SKM-1 treated with dmso at 0.1 percent for 144 hours (cell line): ENCODE data around the gene SMIM13.

Experiments used
- DNase-seq: peaks from one replicate; lab custom pipeline; 2025; ENCODE audit not compliant: unreplicated experiment; lab: John Stamatoyannopoulos, UW

Gene SMIM13

DNA sequence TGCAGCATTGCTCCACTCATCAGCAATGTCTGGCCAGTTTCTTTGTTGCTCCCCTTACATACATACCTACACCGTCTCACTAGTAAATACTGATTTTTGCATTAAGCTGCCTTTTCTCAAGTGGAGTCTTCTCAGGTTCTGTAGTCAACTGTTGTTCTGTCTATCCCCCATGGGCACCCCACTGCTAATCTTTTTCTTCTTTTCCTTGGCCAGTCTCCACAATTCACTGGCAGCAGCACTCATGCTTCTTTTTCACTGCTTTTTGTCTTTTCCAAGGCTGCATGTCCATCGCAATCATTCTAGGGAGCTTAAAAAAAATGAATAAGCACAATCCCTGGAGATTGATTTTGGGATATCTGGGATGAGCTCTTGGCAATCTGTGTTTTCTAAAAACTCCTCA is 28.2 kb downstream of the SMIM13 start:
- DNase-seq, result no peak

DNA sequence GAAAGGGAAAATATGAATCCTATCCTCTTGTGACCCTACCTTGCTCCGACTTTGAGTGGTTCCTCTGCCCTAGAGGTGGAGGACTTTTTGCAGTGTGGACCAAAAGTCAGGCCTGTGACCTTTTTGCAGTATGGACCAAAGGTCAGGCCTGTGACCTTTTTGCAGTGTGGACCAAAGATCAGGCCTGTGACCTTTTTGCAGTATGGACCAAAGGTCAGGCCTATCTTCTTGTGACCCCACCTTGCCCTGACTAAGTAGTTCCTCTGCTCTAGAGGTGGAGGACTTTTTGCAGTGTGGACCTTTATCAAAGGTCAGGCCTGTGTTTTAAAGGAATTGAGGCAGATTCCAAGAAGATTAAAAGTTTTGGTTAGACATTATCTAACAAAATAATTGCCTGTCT is 28.7 kb downstream of the SMIM13 start:
- DNase-seq, result no peak

DNA sequence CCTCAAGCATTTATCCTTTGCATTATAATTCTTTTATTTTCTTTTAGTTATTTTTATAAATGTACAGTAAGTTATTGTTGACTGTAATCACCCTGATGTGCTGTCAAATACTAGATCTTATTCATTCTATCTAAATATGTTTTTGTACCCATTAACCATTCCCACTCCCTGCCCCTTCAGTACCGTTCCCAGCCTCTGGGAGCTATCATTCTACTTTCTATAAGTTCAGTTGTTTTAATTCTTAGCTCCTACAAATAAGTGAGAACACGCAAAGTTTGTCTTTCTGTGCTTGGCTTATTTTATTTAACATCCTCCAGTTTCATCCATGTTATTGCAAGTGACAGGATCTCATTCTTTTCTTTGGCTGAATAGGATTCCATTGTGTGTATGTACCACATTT is 30.3 kb downstream of the SMIM13 start:
- DNase-seq, result no peak

DNA sequence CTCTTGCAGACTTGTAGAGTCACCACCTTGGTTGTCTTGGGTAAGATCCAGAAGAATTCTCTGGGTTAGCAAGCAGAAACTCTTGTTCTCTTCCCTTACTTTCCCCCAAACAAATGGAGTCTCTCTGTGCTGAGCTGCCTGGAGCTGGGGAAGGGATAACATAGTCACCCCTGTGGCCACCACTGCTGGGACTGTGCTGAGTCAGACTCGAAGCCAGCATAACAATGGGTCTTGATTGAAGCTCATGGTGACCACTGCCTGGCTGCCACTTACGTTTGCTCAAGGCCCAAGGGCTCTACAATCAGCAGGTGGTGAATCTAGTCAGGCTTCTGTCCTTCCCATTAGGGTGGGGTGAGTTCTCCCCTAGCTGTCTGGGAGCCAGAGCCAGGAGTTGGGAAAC is 33.2 kb downstream of the SMIM13 start:
- no peak for DNase-seq

DNA sequence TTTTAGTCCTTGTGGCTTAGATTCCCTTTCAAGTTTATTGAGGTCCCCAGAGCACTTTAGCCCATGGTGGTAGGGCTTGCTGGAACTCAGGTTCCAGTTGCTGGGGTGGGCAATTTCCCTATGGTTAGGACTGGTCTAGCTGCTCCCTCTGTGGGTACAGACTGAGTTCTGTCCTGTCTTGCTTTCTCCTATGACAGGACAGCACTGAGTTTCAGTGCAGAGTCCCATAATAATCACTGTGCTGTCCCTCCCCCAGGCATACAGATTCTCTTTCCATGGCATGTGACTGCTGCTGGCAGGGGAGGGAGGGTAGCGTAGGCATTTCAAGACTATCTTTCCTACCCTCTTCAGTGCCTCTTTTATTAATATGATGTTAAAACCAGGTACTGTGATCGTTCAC is 35.0 kb downstream of the SMIM13 start:
- no peak for DNase-seq

DNA sequence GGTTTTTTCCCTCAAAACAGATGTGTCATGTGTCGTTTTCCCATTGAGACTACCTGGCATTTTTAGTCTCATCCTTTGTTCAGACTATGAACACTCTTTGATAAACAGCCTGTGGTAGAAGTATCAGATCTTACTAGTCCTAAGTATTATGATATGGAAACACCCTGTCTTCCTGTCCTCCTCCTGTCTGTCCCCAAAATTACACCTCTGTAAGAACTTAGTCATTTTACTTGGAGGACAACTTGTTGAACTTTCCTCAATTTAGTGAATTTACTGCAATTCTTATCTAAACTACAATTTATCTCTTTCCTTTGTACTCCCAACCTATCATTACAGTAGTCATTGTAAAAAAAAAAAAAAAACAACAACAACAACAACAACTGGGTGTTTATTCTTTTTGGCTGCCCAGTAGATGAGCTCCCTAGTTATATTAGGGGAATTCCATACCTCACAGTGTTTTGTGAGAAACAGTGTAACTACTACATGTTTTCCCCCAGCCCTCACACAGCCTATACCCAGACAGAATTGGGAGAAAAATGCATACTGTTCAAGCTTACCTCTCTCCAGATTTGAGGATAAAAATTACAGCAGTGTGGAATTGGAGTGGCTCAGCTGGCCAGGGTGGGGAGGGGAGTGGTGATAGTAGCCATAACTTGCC is 36.4 kb downstream of the SMIM13 start:
- no peak for DNase-seq

DNA sequence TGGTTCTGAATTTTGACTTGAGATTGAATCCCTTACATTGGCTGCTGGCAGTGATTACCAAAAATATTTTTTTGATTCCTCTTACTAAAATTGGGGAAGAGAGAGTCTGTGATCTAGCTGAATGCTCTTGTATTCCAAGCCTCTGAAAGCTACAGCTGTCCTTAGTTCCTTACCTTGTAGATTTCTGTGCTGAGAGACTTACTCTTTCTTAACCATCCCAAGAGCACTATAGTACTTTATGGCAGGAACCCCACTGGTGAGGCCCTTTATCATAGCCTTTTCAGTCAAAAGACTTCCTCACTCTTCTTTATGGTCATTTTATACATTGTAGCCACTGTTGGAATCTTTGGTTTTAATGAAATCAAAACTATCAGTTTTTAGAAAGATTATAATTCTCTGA is 37.0 kb downstream of the SMIM13 start:
- DNase-seq, result no peak

DNA sequence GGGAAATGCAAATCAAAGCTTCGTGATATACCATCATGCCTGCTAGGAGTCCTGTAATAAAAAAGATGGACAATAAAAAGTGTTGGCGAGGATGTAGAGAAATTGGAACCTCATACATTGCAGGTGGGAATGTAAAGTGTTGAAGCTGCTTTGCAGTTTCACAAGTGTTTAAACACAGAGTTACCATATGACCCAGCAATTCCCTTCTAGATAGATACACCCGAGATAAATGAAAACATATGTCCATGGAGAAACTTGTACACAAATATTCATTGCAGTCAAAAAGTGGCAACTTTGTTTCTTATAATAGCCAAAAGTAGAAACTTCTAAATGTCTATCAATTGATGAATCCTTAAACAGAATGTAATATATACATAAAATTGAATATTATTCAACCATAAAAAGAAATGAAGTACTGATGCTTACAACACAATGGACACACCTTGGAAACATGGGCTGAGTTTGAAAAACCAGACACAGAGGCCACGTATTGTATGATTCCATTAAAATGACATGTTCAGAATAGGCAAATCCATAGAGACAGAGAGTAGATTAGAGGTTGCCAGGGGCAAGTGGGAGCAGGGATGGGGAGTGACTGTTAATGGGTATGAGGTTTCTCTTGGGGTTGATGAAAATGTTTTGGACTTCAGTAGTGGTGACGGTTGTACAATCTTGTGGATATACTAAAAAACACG is 38.7 kb downstream of the SMIM13 start:
- no peak for DNase-seq

DNA sequence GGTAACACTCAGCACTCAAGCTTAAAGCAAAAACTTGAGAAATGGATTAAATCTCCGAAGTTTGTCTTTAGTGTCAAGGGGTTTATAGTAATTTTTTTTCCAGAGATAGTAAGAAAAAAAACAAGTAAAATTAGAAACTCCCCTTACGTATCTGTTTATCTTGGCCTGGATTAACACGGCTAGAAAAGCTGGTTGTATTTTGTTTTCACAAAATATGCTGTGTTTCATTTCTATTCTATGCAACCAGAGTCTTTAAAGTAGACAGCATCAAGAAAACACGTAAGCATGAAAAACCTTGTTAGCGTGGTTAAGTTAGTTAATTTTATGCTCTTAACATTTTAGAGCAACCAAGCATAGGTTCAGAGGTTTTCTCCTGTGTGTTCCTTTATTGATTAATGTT is 39.6 kb downstream of the SMIM13 start:
- no peak for DNase-seq

DNA sequence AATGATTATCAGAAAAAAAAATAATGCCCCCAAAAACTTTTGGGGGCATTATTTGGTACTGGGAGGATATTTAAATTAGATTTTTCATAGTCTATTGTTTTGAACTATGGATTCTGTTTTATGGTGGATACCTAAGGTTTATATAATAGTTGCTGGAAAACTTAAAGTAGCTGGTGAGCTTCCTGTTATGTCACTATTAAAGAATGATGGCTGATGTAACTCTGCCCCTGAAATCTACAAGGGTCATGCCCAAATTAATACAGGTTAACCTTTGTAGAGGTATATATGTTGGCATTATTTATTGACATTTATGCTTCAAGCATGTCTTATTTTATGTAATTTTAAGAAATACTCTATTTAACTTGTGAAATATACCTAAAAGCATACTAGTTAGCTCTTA is 43.2 kb downstream of the SMIM13 start:
- no peak for DNase-seq

DNA sequence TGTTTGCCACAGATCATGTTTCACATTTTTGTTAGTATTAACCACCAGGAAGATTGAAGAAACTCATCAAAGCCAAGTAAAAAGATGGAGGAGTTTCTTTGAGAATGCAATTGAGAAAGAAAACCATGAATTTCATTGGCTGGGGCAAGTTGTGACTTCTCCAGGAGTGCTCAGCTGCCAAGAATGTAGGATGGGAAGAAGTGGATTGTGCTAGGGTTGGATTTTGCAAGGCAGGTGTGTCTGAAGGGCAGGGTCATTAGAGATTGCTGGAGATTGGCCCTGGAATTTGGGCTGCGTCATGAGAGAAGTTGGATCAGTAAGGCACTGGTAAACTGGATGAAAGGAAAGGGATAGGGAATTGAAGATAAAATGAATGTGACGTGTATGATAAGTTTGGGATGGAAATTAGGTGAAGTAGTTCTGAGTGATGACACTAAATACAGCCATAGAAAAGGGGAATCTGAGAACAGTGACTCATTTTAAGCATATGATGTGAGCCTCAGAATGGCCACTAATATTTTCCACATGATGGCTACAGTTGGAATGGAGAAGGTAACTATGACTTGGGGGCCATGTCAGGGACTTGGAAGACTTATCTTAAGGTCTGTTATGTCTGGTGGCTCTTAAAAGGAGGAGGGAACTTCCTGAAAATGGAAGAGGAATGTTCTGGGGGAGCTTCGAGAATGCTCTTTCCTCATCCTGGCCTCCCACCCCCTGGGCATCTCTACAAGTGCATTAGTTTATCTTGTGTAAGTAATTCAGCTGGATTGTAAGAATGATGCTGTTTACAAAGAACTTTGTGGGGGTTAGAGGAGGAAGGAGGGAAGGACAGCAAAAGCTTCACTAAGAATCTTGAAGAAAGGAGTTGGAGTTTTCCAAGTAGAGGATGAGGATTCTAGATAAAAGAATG is 45.7 kb downstream of the SMIM13 start:
- DNase-seq, result no peak

DNA sequence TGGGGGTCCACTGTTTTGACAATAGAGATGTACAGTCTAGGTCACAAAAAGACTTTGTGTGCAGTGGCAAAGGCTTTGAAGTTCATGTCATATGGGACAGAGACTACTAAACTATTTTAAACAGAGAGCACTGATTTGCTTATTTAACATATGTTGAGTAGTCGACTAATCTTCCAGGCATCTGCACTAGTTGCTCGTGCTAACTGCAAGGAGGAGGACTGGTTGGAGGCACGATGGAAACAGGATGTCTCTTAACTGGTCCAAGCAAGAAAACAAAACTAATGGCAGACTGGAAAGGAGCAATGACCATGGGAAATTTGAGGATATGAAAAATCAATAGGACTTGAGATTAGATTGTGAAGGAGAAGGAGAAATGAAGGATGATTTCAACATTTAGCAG is 46.4 kb downstream of the SMIM13 start:
- no peak for DNase-seq

DNA sequence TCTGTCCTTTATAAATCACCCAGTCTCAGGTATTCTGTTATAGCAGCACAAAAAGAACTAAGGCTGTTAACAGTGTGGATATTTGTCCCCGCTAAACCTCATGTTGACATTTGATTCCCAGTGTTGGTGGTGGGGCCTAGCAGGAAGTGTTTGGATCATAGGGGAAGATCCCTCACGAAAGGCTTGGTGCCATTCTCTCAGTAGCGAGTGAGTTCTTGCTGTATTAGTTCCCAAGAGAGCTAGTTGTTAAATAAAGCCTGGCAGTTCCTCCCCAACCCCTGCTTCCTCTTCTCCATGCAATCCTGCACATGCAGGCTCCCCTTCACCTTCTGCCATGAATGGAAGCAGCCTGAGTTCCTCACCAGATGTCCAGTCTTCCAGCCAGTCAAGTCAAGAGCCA is 47.7 kb downstream of the SMIM13 start:
- DNase-seq, result peak; percentile 12

DNA sequence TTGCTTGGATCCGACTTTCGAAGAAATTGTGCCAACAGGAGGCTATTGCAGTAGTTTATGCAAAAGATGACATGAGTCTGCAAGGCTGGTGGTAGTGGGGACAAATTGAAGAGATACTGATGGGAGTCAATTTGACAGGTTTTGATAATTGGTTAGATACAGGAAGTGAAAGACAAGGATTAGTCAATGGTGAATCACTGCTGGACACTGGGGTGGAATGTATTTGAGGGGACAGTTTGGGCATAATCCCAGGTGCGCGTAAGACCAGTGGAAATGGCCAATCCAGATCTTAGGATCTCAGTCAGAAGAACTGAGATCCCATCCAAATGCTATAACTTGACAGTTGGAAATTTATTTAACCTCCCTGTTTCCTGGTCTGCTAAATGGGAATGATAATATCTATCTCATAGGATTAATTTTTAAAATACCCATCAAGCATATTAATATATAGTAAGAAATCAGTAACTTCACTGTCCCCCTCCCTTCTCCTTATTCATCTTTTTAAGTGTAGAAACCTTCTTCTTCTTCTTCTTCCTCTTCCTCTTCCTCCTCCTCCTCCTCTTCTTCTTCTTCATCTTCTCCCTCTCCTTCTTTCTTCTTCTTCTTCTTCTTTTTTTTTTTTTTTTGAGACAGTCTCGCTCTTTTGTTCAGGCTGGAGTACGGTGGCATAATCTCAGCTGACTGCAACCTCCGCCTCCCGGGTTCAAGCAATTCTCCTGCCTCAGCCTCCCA is 48.8 kb downstream of the SMIM13 start:
- no peak for DNase-seq

DNA sequence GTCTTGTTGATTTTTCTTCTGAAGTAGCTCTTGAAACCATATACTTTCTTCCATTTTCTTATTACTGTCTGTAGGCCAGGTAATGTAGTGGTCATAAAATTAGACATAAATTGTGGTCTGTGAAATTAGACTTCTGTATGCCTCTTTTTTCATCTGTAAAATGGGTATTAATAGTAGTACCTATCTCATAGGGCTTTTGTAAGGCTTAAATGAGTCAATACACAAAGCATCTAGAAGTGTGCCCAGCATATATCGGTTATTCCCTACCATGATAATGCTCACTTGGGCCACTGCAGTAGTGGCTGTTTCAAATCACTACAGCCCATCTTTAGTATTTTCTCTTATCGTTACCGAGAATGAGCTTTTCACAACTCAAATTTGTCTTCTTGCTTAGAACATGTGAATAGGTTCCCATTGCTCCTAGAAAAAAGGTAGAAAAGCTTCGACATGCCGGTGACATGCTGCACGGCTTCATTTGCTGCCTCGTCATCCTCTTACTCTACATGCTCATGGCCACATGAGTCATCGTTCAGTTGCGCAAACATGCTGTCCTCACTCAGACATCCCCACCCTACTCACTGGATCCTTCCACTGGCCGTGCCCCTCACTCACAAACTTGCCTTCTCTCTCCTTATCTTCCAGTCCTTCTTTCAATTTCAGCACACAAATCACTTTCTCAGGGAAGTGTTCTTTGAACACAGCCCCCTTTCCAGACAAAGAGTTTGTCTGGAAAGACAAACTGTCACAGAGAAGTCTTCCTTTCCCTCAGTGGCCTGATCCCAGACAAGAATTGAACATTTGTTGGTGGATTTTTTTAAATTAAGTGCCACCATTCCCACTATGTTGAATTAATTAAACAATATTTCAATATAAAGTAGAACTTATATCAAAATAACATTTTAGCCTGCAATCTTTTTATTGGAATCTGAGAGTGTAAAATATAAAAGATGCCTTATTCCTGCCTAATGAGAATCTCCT is 50.0 kb downstream of the SMIM13 start:
- DNase-seq, result peak; percentile 81

DNA sequence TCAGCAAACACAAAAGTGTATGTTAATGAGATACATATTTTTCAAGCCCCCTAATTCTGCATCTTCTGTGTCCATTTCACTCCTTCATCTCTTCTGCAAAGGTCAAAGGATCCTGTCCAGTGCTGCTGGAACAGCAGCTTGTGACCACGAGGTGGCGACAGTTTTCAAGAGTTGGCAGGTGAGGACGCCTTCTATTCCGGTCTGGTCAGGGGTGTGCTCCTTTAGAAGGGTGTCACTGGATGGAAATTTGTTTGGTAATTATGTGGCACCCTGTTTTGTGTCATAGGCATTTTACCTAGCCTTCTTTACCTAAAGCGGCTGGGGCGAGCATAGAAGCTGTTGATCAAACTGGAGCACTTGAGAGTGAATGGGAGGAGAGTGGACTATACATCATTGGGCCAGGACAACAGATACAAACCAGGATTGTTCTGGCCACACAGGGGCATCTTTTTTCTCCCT is 50.8 kb downstream of the SMIM13 start:
- peak; percentile 63 for DNase-seq

DNA sequence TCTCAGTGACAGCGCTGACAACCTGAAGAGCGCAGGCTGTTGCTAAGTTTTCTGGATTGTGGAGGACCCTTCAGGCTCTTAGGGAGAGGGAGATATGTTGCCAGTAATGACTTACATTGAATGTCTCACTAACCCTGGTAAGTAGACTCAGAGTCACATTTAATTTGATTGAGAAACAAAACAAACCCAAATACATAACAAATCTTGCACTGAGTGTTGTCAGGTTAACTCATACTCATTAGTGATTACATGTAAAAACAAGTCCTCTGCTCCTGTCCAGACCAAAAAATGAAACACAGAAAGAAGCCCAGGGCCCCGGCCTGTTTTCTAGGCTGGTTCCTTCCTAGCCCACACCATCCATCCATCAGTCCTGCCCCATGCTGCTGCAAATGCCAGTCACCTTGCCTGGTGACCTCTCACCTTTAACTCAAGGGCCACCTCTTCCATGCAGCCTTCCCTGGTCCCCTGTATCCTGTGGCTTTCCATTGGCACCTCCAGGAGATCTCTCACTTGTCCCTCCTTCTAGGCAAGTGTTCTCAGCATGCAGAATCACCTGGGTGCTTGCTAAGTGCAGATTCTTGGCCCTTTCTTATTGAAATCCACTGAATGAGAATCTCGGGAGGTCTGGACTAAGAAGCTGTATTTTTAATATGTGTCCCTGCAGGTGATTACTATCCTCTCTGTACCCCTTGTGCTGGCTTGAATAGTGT is 52.6 kb downstream of the SMIM13 start:
- no peak for DNase-seq

DNA sequence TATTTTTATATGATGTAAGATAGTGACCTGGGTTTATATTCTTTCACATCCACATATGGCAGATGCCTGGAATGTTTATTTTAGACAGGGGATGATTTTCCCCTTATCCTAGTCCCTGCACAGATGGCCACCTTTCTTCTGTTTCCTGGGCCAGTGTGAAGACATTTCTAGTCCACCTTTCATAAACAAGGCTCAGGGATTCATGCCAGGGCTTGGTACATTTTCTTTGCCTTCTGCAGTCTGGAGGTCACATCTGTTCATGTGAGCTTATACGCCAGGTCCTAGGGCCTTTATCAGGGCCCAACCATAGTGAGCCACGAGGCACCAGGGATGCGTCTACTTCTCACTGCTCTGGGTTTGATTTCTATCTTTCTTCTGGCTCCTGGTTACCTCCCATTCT is 55.9 kb downstream of the SMIM13 start:
- DNase-seq, result no peak

DNA sequence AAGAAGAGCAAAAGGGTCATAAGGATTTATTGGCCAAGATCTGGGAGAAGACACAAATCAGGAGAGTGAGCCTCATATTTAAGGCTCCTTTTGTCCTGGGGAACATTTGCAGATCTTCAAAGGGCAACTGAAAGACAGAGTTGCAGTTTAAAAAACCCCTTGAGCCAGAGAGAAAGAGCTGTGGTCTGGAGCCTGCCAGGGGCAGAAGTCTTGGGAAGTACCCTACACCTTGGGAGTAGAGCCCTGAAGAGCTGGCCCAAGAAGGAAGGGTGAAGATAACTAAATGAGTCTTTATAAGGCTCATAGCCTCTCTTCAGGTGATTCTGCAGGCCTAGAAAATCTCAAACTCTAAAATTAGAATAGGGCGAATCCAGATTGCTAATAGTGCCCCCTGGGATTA is 57.9 kb downstream of the SMIM13 start:
- no peak for DNase-seq
